ENCODE results near the gene EP300. TPM values are rescaled to one million over a fixed set of nuclear protein-coding genes. Genes with fewer than 3 reads are reported as not detected.

The EP300 gene
- total RNA-seq, 3 donors from 2014 or later (not counting 1 experiment from before 2014, with no cell fraction given), result 180 to 193 (median 188) TPM

DNA sequence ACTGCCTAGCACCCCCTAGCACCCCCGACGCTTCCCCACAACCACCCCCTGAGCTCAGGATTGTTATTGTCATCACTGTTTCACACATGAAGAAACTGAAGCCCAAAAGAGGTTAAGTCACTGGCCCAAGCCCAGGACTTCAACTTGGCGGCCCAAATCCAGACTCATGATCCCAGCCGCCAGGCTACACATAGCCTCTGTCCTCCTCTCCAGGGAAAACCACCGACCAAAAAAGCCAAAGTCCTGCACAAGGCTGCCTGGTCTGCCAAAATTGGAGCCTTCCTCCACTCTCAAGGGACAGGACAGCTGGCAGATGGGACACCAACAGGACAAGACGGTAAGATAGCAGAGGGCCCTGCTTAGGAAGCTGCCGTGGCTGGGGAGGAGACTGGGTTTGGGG, 123.5 kb downstream of the EP300 start:
- no peak overlapping the region for H3K27ac ChIP-seq (ENCODE audit: low read length)
- no peaks in the 10 kb centered on the region for H3K27me3 ChIP-seq (ENCODE audit: control insufficient read depth, insufficient read depth, low read length)
- H3K36me3 ChIP-seq (ENCODE audit: control insufficient read depth, insufficient read depth, low read length), result peaks cover 35% of the 10 kb centered on the region
- Mint-ChIP-seq H3K27ac (peak overlapping the region in 1 of 2 donors; percentile 24), H3K4me1 (peaks cover 10% of the 10 kb centered on the region in 2 donors), H3K4me3 (no peak overlapping the region), H3K27me3 (ENCODE audit: low read depth in 2 of 2) (no peaks in the 10 kb centered on the region), H3K36me3 (no peaks in the 10 kb centered on the region), H3K9me3 (no peaks in the 10 kb centered on the region)
- TF ChIP-seq, protein P1, sequence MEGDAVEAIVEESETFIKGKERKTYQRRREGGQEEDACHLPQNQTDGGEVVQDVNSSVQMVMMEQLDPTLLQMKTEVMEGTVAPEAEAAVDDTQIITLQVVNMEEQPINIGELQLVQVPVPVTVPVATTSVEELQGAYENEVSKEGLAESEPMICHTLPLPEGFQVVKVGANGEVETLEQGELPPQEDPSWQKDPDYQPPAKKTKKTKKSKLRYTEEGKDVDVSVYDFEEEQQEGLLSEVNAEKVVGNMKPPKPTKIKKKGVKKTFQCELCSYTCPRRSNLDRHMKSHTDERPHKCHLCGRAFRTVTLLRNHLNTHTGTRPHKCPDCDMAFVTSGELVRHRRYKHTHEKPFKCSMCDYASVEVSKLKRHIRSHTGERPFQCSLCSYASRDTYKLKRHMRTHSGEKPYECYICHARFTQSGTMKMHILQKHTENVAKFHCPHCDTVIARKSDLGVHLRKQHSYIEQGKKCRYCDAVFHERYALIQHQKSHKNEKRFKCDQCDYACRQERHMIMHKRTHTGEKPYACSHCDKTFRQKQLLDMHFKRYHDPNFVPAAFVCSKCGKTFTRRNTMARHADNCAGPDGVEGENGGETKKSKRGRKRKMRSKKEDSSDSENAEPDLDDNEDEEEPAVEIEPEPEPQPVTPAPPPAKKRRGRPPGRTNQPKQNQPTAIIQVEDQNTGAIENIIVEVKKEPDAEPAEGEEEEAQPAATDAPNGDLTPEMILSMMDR (IDR thresholded peaks at IDR 0.05), result no peak
- DNase-seq, result no peak
- no peak for ATAC-seq
- H3K9me3 ChIP-seq (ENCODE audit: control insufficient read depth, insufficient read depth, low read length), result no peaks in the 10 kb centered on the region
- WGBS (ENCODE audit: insufficient coverage), result over 99% methylated on average over 7 of the region's 7 CpGs
- H3K4me3 ChIP-seq (ENCODE audit: low read length), result no peak overlapping the region
- intact Hi-C loops (cut with micrococcal nuclease), result no loop called here
- H3K4me1 ChIP-seq (ENCODE audit: control insufficient read depth, insufficient read depth, low read length), result peaks cover 13% of the 10 kb centered on the region

DNA sequence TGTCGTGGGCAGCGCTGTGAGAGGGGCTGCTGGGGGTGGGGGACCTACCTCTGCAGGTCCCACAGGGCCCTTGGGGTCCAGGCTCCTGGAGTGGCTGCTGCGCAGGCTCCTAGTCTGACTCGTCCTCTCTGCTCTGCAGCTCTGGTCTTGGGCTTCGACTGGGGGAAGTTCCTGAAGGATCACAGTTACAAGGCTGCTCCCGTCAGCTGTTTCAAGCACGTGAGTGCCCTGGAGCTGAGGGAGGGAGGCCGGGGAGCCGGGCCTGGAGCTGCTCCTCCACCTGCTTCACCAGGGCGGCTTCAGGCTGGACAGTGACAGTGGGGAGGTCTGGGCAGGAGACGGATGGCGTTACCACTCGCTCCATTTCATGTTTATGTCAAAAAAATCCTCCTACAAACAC, 124.6 kb downstream of the EP300 start:
- Histone ChIP-seq H3K4me1 (ENCODE audit: control insufficient read depth, insufficient read depth, low read length) (peaks cover 13% of the 10 kb centered on the region), H3K27ac (ENCODE audit: low read length) (no peak overlapping the region), H3K27me3 (ENCODE audit: control insufficient read depth, insufficient read depth, low read length) (no peaks in the 10 kb centered on the region), H3K4me3 (ENCODE audit: low read length) (no peak overlapping the region), H3K9me3 (ENCODE audit: control insufficient read depth, insufficient read depth, low read length) (no peaks in the 10 kb centered on the region), H3K36me3 (ENCODE audit: control insufficient read depth, insufficient read depth, low read length) (peaks cover 37% of the 10 kb centered on the region)
- TF ChIP-seq, protein P1 (IDR thresholded peaks at IDR 0.05), result no peak
- no peak for ATAC-seq
- Mint-ChIP-seq H3K27me3 (ENCODE audit: low read depth in 2 of 2) (no peaks in the 10 kb centered on the region), H3K4me3 (no peak overlapping the region), H3K9me3 (no peaks in the 10 kb centered on the region), H3K27ac (peak overlapping the region; percentile 57 to 68), H3K36me3 (no peaks in the 10 kb centered on the region), H3K4me1 (peaks cover 10% of the 10 kb centered on the region in 2 donors)
- intact Hi-C loops (cut with micrococcal nuclease), result no loop called here
- DNase-seq, result no peak
- 89% methylated on average over 13 of the region's 13 CpGs for WGBS (ENCODE audit: insufficient coverage)

DNA sequence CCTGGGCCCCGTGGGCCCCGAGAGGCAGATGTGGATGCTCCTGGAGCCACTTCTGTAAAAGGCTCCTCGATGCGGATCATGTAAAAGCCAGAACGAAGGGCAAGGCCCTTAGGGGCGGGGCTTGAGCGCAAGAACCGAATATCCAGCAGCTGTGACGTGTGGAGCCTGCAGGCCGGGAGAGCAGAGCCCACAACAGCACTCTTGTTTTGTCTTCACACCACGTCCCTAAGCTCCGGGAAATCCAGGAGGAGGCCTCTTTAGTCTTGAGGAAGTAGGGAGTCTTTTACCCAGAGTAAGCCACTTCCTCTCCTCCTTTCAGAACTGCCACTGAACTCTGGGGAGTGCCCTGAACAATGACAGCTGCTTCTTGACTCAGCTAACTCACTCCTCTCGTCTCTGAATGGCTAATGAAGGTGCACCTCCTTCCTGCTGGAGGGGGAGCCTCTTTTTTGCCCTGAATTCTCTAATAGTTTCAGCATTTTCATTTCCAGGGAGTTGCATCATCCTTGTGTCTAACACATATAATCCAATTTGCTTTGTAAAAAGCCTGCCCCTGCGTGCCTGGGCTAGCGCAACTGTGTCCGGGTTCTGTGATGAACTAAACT, 125.3 kb downstream of the EP300 start:
- Histone ChIP-seq H3K9me3 (ENCODE audit: control insufficient read depth, insufficient read depth, low read length) (no peaks in the 10 kb centered on the region), H3K36me3 (ENCODE audit: control insufficient read depth, insufficient read depth, low read length) (peaks cover 41% of the 10 kb centered on the region), H3K27ac (ENCODE audit: low read length) (no peak overlapping the region), H3K27me3 (ENCODE audit: control insufficient read depth, insufficient read depth, low read length) (no peaks in the 10 kb centered on the region), H3K4me1 (ENCODE audit: control insufficient read depth, insufficient read depth, low read length) (peaks cover 13% of the 10 kb centered on the region), H3K4me3 (ENCODE audit: low read length) (no peak overlapping the region)
- Mint-ChIP-seq H3K4me1 (peaks cover 10% of the 10 kb centered on the region in 2 donors), H3K4me3 (peak overlapping the region; percentile 52), H3K27ac (peak overlapping the region; percentile 57 to 68), H3K36me3 (no peaks in the 10 kb centered on the region), H3K27me3 (ENCODE audit: low read depth in 2 of 2) (no peaks in the 10 kb centered on the region), H3K9me3 (no peaks in the 10 kb centered on the region)
- peak in 1 of 2 donors; percentile 58 for DNase-seq
- 32% methylated on average over 14 of the region's 16 CpGs for WGBS (ENCODE audit: insufficient coverage)
- peak; percentile 71 to 85 (median 80) for ATAC-seq
- intact Hi-C loops (cut with micrococcal nuclease), result no loop called here
- TF ChIP-seq, protein P1 (IDR thresholded peaks at IDR 0.05), result no peak
